Mammary epithelial cell (primary cell): ENCODE results near the gene CYP26C1.

Experiments
- CTCF ChIP-seq, 2 donors: IDR thresholded peaks in 1 of 2; conservative IDR thresholded peaks in 1 of 2; 2 replicates each; pipeline ENCODE4 v1.5.1; 2011 to 2012; ENCODE audit warnings: inconsistent platforms in 2 of 2, low read length in 2 of 2, mild to moderate bottlenecking in 2 of 2, control low read depth in 1 of 2, low read depth in 1 of 2; ENCODE audit not compliant: insufficient read depth in 1 of 2; ENCODE audit errors: extremely low read depth in 1 of 2
- EZH2 ChIP-seq: IDR thresholded peaks from 2 replicates; pipeline ENCODE4 v1.6.1; 2012; ENCODE audit warnings: low read length, inconsistent platforms, borderline replicate concordance

GRCh38 chr10:93066544-93066913 lies 5.9 kb downstream of the CYP26C1 start:
- TF ChIP-seq CTCF (conservative IDR thresholded peaks at IDR 0.05 in 1 of 2, IDR thresholded peaks at IDR 0.05 in 1 of 2; ENCODE audit: extremely low read depth in 1 of 2, insufficient read depth in 1 of 2, low read depth in 1 of 2, low read length in 2 of 2) (no peak), EZH2 (no peak)
